H1 (cell line): ENCODE results near the gene VPS13C. TPM values are rescaled to one million over a fixed set of nuclear protein-coding genes. Genes with fewer than 3 reads are reported as not detected.

Source experiments
- BCL11A ChIP-seq, 2 experiments: IDR thresholded peaks; one replicate each; pipeline ENCODE4 v1.6.1; 2011; ENCODE audit warnings: low read depth in 2 of 2, low read length in 2 of 2, mild to moderate bottlenecking in 2 of 2
- CHD2 ChIP-seq: IDR thresholded peaks from 2 replicates; pipeline ENCODE4 v1.6.1; 2012; ENCODE audit warnings: low read length, improper control_type of control experiment
- CHD7 ChIP-seq: fragments of 300-600 bp; sonication (generic); IDR thresholded peaks from 2 replicates; pipeline ENCODE4 v1.7.1; 2012; ENCODE audit warnings: low read length, moderate library complexity, mild to moderate bottlenecking, inconsistent platforms; ENCODE audit not compliant: insufficient replicate concordance
- FOSL1 ChIP-seq: IDR thresholded peaks from 2 replicates; pipeline ENCODE4 v1.6.1; 2011; ENCODE audit warnings: mild to moderate bottlenecking, low read depth, low read length, moderate library complexity; ENCODE audit not compliant: insufficient read depth
- GABPA ChIP-seq: IDR thresholded peaks from 2 replicates; pipeline ENCODE4 v1.6.1; 2011; ENCODE audit warnings: mild to moderate bottlenecking, low read length, moderate library complexity, borderline replicate concordance; ENCODE audit not compliant: insufficient read depth
- SRF ChIP-seq: IDR thresholded peaks from 2 replicates; pipeline ENCODE4 v1.6.1; 2011; ENCODE audit warnings: mild to moderate bottlenecking, low read depth, low read length, moderate library complexity
- USF2 ChIP-seq: IDR thresholded peaks from 2 replicates; pipeline ENCODE4 v1.6.1; 2011; ENCODE audit warnings: low read length, improper control_type of control experiment
- ZNF274 ChIP-seq: IDR thresholded peaks from 2 replicates; pipeline ENCODE4 v1.7.0; 2012; ENCODE audit warnings: low read length, borderline replicate concordance; ENCODE audit errors: extremely low read depth
- polyA plus RNA-seq, 7 experiments: library from polyadenylated mRNA; depleted of rRNA in 3 of 7; stranded (reverse) in 5 of 7; unstranded in 2 of 7; fragments of >200 nt in 5 of 7; fragments of 200-250 nt in 2 of 7; gene quantifications; 1 replicate in 5 of 7; 2 replicates in 1 of 7; 4 replicates in 1 of 7; pipeline versions ENCODE4 v1.2.1 to v1.2.3, GENCODE V29; 2011 to 2013; ENCODE audit warnings: missing spikeins in 2 of 7, mixed read lengths in 2 of 7
- total RNA-seq: library from RNA; stranded (reverse); fragmentation: NEBNext Ultra II Directional; extraction: Animal tissue kit (Norgen Biotek cat#: 25700); gene quantifications from 2 replicates; pipeline ENCODE4 v1.2.1, GENCODE V29; 2021

VPS13C gene
- total and polyA plus RNA-seq, 2 of the 8 experiments (the other 6 are each of a cell fraction or from before 2014, with no cell fraction given) = 4.8 to 18.8 TPM

GRCh38 chr15:62108411-62108810, 48.2 kb upstream of the VPS13C start (continued):
- no peak for TF ChIP-seq CHD7
- no peak for TF ChIP-seq FOSL1
- no peak for TF ChIP-seq CHD2
- TF ChIP-seq USF2 = no peak
- no peak for TF ChIP-seq ZNF274
- TF ChIP-seq SRF = no peak
- no peak for TF ChIP-seq BCL11A (IDR thresholded peaks at IDR 0.05; ENCODE audit: low read depth in 2 of 2, low read length in 2 of 2)
- TF ChIP-seq GABPA = no peak
- TF ChIP-seq, all 59 proteins: peak for 0
